Parathyroid adenoma (tissue), 2 donors: ENCODE results near the gene LRRC26.

Source experiments
- H2AFZ ChIP-seq: fragments of 300-600 bp; sonication (generic); one replicate; pipeline ENCODE4 v1.7.0; 2017; ENCODE audit warnings: antibody characterized with exemption, mild to moderate bottlenecking
- H3K27ac ChIP-seq: fragments of 300-600 bp; sonication (generic); one replicate; pipeline ENCODE4 v1.7.0; 2017
- H3K27me3 ChIP-seq: fragments of 300-600 bp; sonication (generic); one replicate; pipeline ENCODE4 v1.7.0; 2017; ENCODE audit warnings: low read length; ENCODE audit not compliant: control insufficient read depth, insufficient read depth
- H3K36me3 ChIP-seq: fragments of 300-600 bp; sonication (generic); one replicate; pipeline ENCODE4 v1.7.0; 2017; ENCODE audit warnings: low read length; ENCODE audit not compliant: control insufficient read depth, insufficient read depth
- H3K4me1 ChIP-seq: fragments of 300-600 bp; sonication (generic); one replicate; pipeline ENCODE4 v1.7.0; 2017; ENCODE audit warnings: control low read depth
- H3K4me2 ChIP-seq: fragments of 300-600 bp; sonication (generic); one replicate; pipeline ENCODE4 v1.7.0; 2017; ENCODE audit warnings: low read length
- H3K4me3 ChIP-seq: fragments of 300-600 bp; sonication (generic); one replicate; pipeline ENCODE4 v1.7.0; 2017; ENCODE audit warnings: low read depth, low read length
- H3K79me2 ChIP-seq: fragments of 300-600 bp; sonication (generic); one replicate; pipeline ENCODE4 v1.7.0; 2017; ENCODE audit warnings: control low read depth
- H3K9ac ChIP-seq: fragments of 300-600 bp; sonication (generic); one replicate; pipeline ENCODE4 v1.7.0; 2017; ENCODE audit warnings: mild to moderate bottlenecking
- H3K9me3 ChIP-seq: fragments of 300-600 bp; sonication (generic); one replicate; pipeline ENCODE4 v1.7.0; 2017; ENCODE audit warnings: low read length; ENCODE audit not compliant: control insufficient read depth
- CTCF ChIP-seq: fragments of 300-600 bp; sonication (generic); IDR thresholded peaks from one replicate; pipeline ENCODE4 v1.7.0; 2017; ENCODE audit warnings: antibody characterized with exemption, mild to moderate bottlenecking
- donor health status: primary hyperparathyroidism.

LRRC26 gene

DNA sequence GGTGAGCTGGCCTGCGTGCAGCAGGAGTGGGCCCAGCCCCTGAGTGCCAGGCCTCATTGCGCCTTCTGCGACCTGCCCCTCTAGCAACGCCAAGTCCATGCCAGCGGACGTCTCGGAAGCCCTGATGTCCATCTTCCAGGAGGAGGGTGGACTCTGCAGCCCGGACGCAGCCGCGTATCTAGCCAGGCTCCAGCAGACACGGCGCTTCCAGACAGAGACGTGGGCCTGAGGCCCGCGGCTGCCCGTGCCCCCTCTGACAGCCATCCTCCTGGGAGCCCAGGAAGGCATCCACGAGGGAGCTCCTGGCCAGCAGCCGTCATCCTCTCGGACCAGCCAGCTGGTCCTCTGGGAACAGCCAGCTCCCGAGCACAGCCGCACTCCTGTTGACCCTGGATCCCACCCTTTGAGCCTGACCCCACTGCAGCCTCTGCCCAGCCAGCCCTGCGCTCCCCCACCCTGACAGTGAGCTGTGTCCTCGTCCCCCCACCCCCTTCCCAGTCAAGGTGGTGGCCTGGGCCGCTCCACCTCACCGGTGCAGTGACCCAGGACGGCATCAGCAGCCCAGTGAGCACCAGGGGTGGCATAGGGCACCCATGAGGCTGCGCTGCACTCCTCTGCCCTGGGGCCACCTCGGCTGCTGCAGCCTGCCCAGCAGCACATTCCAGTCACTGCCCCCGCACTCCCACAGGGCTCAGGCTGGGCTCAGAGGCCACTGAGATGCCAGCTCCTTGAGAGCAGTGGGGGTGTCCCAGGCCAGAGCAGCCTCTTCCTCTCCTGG, 46.5 kb upstream of the LRRC26 start:
- Histone ChIP-seq H3K4me2 (no peak overlapping the region), H3K4me3 (no peak overlapping the region), H3K4me1 (no peaks in the 10 kb centered on the region), H3K27me3 (no peaks in the 10 kb centered on the region), H2AFZ (no peak overlapping the region), H3K27ac (no peak overlapping the region), H3K36me3 (no peaks in the 10 kb centered on the region), H3K9me3 (no peaks in the 10 kb centered on the region), H3K9ac (no peak overlapping the region), H3K79me2 (no peaks in the 10 kb centered on the region)
- no peak for TF ChIP-seq CTCF

DNA sequence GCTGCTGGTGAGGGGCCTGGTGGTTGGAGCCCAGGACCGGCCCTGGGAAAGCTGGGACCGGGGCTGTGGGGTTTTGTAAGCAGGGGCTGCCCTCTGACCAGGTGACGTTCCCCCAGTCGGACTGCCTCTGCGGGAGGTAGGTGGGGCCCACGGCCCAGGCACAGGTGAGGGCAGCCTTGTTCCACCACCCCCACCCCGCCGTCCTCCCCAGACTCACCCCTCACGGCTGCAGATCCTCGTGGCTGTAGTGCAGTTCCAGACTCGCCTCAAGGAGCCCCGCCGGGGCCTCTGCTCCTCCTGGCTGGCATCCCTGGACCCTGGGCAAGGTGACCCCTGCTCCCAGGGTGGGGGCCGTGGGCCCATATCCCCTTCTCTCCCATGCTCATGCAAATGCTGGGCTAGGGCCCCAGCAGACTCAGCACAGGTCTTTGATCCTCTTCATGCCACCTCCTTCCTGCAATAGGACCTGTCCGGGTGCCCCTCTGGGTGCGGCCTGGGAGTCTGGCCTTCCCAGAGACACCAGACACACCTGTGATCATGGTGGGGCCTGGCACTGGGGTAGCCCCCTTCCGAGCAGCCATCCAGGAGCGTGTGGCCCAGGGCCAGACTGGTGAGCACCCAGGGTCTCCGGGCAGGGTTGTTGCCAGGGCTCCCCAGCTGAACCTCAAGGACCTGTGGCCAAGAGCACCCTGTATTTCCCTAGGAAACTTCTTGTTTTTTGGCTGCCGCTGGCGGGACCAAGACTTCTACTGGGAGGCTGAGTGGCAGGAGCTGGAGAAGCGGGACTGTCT, 45.5 kb upstream of the LRRC26 start:
- H3K27me3 ChIP-seq, result no peaks in the 10 kb centered on the region
- no peak overlapping the region for H3K27ac ChIP-seq
- TF ChIP-seq CTCF, result no peak
- no peak overlapping the region for H2AFZ ChIP-seq
- H3K36me3 ChIP-seq, result no peaks in the 10 kb centered on the region
- H3K4me2 ChIP-seq, result no peak overlapping the region
- no peaks in the 10 kb centered on the region for H3K79me2 ChIP-seq
- no peaks in the 10 kb centered on the region for H3K4me1 ChIP-seq
- H3K4me3 ChIP-seq, result no peak overlapping the region
- H3K9ac ChIP-seq, result no peak overlapping the region
- no peaks in the 10 kb centered on the region for H3K9me3 ChIP-seq

DNA sequence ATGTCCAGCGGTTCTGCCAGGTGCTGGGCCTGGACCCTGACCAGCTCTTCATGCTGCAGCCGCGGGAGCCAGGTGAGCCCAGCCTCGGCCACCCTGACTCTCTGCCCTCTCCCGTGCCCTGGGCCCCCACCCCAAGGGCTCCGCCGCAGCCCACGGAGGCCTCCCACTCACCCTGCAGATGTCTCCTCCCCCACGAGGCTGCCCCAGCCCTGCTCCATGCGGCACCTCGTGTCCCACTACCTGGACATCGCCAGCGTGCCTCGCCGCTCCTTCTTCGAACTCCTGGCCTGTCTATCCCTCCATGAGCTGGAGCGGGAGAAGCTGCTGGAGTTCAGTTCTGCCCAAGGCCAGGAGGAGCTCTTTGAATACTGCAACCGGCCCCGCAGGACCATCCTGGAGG, 44.8 kb upstream of the LRRC26 start:
- H3K9me3 ChIP-seq, result no peaks in the 10 kb centered on the region
- H3K4me3 ChIP-seq, result no peak overlapping the region
- H3K36me3 ChIP-seq, result no peaks in the 10 kb centered on the region
- no peaks in the 10 kb centered on the region for H3K79me2 ChIP-seq
- H3K27me3 ChIP-seq, result no peaks in the 10 kb centered on the region
- TF ChIP-seq CTCF, result no peak
- no peak overlapping the region for H3K27ac ChIP-seq
- H3K4me2 ChIP-seq, result no peak overlapping the region
- no peak overlapping the region for H2AFZ ChIP-seq
- H3K4me1 ChIP-seq, result no peaks in the 10 kb centered on the region
- no peak overlapping the region for H3K9ac ChIP-seq

- no peak for TF ChIP-seq CTCF
- H3K79me2 ChIP-seq, result no peaks in the 10 kb centered on the region
- no peak overlapping the region for H3K4me2 ChIP-seq
- H3K36me3 ChIP-seq, result no peaks in the 10 kb centered on the region
- H3K27me3 ChIP-seq, result no peaks in the 10 kb centered on the region
- no peak overlapping the region for H2AFZ ChIP-seq
- no peak overlapping the region for H3K27ac ChIP-seq
- H3K9me3 ChIP-seq, result no peaks in the 10 kb centered on the region
- no peak overlapping the region for H3K9ac ChIP-seq
- no peaks in the 10 kb centered on the region for H3K4me1 ChIP-seq
- no peak overlapping the region for H3K4me3 ChIP-seq
These were observed 43.6 kb upstream of the LRRC26 start for GRCh38 chr9:137213160-137214060.
